Progenitor cell of endocrine pancreas (in vitro differentiated cells): Measurements from ENCODE around the gene DCBLD1. TPM values are rescaled to one million over a fixed set of nuclear protein-coding genes. Genes with fewer than 3 reads are reported as not detected.

Source experiments
- DNase-seq: peaks from one replicate; pipeline ENCODE4 v3.0.0; 2021; ENCODE audit warnings: low spot score; ENCODE audit not compliant: unreplicated experiment
- H3K27ac Mint-ChIP-seq: 2 replicates; pipeline ENCODE4 v1.8.0; 2021; ENCODE audit warnings: mild to moderate bottlenecking, moderate library complexity, mixed read lengths
- H3K27me3 Mint-ChIP-seq: 2 replicates; pipeline ENCODE4 v1.8.0; 2021; ENCODE audit warnings: mixed read lengths
- H3K36me3 Mint-ChIP-seq: 2 replicates; pipeline ENCODE4 v1.8.0; 2022; ENCODE audit warnings: mixed read lengths; ENCODE audit not compliant: insufficient read depth
- H3K4me1 Mint-ChIP-seq: 2 replicates; pipeline ENCODE4 v1.8.0; 2021; ENCODE audit warnings: low read depth, mixed read lengths
- H3K4me3 Mint-ChIP-seq: 2 replicates; pipeline ENCODE4 v1.8.0; 2021; ENCODE audit warnings: low read depth, mild to moderate bottlenecking, moderate library complexity, mixed read lengths
- H3K9me3 Mint-ChIP-seq: 2 replicates; pipeline ENCODE4 v1.8.0; 2021; ENCODE audit warnings: low read depth, mixed read lengths
- CTCF ChIP-seq: fragments of 200-600 bp; sonication (generic); IDR thresholded peaks from one replicate; pipeline ENCODE4 v1.5.0; 2021; ENCODE audit warnings: antibody characterized with exemption, mild to moderate bottlenecking; ENCODE audit not compliant: unreplicated experiment
- total RNA-seq: library from RNA; stranded (reverse); gene quantifications from 2 replicates; pipeline ENCODE4 v1.2.1, GENCODE V29; 2021

DCBLD1 gene
- total RNA-seq, 1 donor from 2014 or later, result 37.4 TPM

- Mint-ChIP-seq H3K4me1 (peaks cover 5% of the 10 kb centered on the region), H3K9me3 (no peaks in the 10 kb centered on the region), H3K36me3 (peaks cover 4% of the 10 kb centered on the region), H3K27ac (no peak overlapping the region), H3K27me3 (no peaks in the 10 kb centered on the region), H3K4me3 (no peak overlapping the region)
- TF ChIP-seq CTCF, result no peak
- DNase-seq, result no peak
These were observed 48.9 kb downstream of the DCBLD1 start for GRCh38 chr6:117531346-117531745.

- no peak for DNase-seq
- Mint-ChIP-seq H3K9me3 (no peaks in the 10 kb centered on the region), H3K27me3 (no peaks in the 10 kb centered on the region), H3K36me3 (peaks cover 9% of the 10 kb centered on the region), H3K4me1 (peaks cover 5% of the 10 kb centered on the region), H3K4me3 (no peak overlapping the region), H3K27ac (no peak overlapping the region)
- TF ChIP-seq CTCF, result no peak
These were observed 49.6 kb downstream of the DCBLD1 start for GRCh38 chr6:117531809-117532725.

GRCh38 chr6:117533775-117534174 is 51.3 kb downstream of the DCBLD1 start:
- Mint-ChIP-seq H3K4me1 (peaks cover 2% of the 10 kb centered on the region), H3K27me3 (no peaks in the 10 kb centered on the region), H3K27ac (no peak overlapping the region), H3K36me3 (peaks cover 16% of the 10 kb centered on the region), H3K9me3 (no peaks in the 10 kb centered on the region), H3K4me3 (no peak overlapping the region)
- TF ChIP-seq CTCF, result no peak
- no peak for DNase-seq

GRCh38 chr6:117534974-117535373 is 52.5 kb downstream of the DCBLD1 start:
- no peak overlapping the region for H3K27ac Mint-ChIP-seq
- no peaks in the 10 kb centered on the region for H3K27me3 Mint-ChIP-seq
- H3K9me3 Mint-ChIP-seq, result no peaks in the 10 kb centered on the region
- H3K36me3 Mint-ChIP-seq, result peaks cover 20% of the 10 kb centered on the region
- TF ChIP-seq CTCF, result no peak
- DNase-seq, result no peak
- no peak overlapping the region for H3K4me3 Mint-ChIP-seq
- H3K4me1 Mint-ChIP-seq, result no peaks in the 10 kb centered on the region

- Mint-ChIP-seq H3K9me3 (no peaks in the 10 kb centered on the region), H3K36me3 (peaks cover 30% of the 10 kb centered on the region), H3K27ac (peak overlapping the region; percentile 39), H3K4me3 (no peak overlapping the region), H3K4me1 (no peaks in the 10 kb centered on the region), H3K27me3 (no peaks in the 10 kb centered on the region)
- TF ChIP-seq CTCF, result no peak
- DNase-seq, result no peak
These were observed 53.8 kb downstream of the DCBLD1 start for GRCh38 chr6:117536317-117536716.
